Brain microvascular endothelial cell (primary cell): ENCODE data around the gene TFAP2A.

Experiments
- DNase-seq: peaks from one replicate; pipeline ENCODE4 v3.0.0-alpha.2; 2020
- H3K27ac ChIP-seq: fragments of 250-450 bp; sonication (Bioruptor Pico); 2 replicates; pipeline ENCODE4 v1.5.1; 2020; ENCODE audit warnings: mild to moderate bottlenecking, moderate library complexity
- H3K27me3 ChIP-seq: fragments of 250-450 bp; sonication (Bioruptor Pico); replicated peaks from 2 replicates; pipeline ENCODE4 v1.5.1; 2020; ENCODE audit warnings: mild to moderate bottlenecking
- H3K36me3 ChIP-seq: fragments of 250-450 bp; sonication (Bioruptor Pico); replicated peaks from 2 replicates; pipeline ENCODE4 v1.5.1; 2020; ENCODE audit warnings: mild to moderate bottlenecking
- H3K4me3 ChIP-seq: 2 replicates; pipeline ENCODE4 v1.5.1; 2011; ENCODE audit warnings: low read depth, mild to moderate bottlenecking, control low read depth, low read length, moderate library complexity
- in situ Hi-C: cut with HindIII; loops from 2 replicates; pipeline ENCODE4 v1.10.0; 2017; ENCODE audit warnings: low sequenced_read_pairs, low pct_ligation_motif_present
- TF ChIP-seq, protein P1 (sequence below): IDR thresholded peaks from 2 replicates; pipeline ENCODE4 v1.5.1; 2011; ENCODE audit warnings: low read depth, mild to moderate bottlenecking, moderate library complexity, low read length, control low read depth, inconsistent platforms; ENCODE audit errors: missing control alignments

Gene TFAP2A

DNA sequence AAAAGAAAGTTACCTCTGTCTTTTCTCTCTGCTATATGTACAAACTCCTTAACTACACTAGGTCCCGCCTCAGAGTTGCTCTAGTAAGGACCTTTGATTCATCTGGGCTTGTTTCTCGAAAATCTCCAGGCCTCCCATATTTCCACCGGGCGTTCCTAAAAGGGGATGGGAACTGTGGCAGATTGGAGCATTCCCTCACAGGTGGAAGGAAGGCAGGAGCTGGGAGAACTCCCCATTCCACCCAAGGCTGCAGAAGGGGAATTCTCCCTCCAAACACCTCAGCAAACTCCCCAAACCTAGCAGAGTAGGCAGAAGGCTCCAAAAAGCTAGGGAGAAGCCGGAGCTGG, 1.6 kb upstream of the TFAP2A start:
- H3K27me3 ChIP-seq = peaks cover 88% of the 10 kb centered on the region
- in situ Hi-C loops = no loop called here

DNA sequence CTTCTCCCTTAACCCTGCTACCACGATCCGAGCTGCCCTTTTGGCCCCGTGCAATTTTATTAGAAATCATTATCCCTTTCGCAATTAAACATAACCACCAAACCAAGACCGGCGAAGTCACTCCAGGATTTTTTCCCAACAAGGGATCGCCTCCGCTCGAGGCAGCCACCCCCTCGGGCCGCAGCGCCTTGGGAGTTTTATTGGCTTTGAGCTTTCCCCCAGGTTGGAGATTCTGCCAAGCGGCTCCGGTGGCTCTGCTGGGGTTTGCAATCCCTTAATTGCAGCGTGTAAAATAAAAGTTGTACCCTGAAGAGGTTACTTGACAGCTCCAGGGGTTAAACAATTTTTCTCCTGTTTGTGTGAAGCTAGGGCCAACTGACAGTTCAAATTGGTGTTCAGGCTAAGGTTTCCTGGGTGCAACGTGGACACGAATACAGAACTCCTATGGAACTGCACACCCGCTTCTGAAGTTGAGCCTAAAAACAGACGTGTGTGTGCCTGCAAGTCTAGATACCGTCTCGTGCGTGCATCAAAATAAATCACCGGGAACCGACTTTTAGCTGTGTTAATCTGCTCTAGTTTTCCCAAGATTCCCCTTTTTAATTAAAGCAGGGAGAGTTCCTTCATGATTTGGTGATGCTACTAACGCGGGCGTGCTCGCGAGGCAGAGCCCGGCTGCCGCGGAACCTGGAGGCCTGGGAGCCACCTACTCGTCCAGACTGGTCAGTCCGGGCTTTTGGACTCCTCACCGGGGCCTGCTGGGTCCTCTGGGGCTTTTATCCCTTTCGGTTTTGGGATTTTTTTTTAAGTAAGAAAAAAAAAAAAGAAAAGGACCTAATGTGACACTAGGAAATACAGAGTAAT, 975 bp upstream of the TFAP2A start:
- DNase-seq = no peak
- Histone ChIP-seq H3K27ac (no peak overlapping the region), H3K36me3 (no peaks in the 10 kb centered on the region), H3K27me3 (peaks cover 87% of the 10 kb centered on the region), H3K4me3 (no peak overlapping the region)
- TF ChIP-seq, protein P1, sequence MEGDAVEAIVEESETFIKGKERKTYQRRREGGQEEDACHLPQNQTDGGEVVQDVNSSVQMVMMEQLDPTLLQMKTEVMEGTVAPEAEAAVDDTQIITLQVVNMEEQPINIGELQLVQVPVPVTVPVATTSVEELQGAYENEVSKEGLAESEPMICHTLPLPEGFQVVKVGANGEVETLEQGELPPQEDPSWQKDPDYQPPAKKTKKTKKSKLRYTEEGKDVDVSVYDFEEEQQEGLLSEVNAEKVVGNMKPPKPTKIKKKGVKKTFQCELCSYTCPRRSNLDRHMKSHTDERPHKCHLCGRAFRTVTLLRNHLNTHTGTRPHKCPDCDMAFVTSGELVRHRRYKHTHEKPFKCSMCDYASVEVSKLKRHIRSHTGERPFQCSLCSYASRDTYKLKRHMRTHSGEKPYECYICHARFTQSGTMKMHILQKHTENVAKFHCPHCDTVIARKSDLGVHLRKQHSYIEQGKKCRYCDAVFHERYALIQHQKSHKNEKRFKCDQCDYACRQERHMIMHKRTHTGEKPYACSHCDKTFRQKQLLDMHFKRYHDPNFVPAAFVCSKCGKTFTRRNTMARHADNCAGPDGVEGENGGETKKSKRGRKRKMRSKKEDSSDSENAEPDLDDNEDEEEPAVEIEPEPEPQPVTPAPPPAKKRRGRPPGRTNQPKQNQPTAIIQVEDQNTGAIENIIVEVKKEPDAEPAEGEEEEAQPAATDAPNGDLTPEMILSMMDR = no peak
- in situ Hi-C loops = no loop called here

More for the DNA sequence above, 1.6 kb upstream of the TFAP2A start:
- TF ChIP-seq, protein P1 = no peak
- no peak for DNase-seq
- Histone ChIP-seq H3K36me3 (no peaks in the 10 kb centered on the region), H3K27ac (no peak overlapping the region), H3K4me3 (no peak overlapping the region)

DNA sequence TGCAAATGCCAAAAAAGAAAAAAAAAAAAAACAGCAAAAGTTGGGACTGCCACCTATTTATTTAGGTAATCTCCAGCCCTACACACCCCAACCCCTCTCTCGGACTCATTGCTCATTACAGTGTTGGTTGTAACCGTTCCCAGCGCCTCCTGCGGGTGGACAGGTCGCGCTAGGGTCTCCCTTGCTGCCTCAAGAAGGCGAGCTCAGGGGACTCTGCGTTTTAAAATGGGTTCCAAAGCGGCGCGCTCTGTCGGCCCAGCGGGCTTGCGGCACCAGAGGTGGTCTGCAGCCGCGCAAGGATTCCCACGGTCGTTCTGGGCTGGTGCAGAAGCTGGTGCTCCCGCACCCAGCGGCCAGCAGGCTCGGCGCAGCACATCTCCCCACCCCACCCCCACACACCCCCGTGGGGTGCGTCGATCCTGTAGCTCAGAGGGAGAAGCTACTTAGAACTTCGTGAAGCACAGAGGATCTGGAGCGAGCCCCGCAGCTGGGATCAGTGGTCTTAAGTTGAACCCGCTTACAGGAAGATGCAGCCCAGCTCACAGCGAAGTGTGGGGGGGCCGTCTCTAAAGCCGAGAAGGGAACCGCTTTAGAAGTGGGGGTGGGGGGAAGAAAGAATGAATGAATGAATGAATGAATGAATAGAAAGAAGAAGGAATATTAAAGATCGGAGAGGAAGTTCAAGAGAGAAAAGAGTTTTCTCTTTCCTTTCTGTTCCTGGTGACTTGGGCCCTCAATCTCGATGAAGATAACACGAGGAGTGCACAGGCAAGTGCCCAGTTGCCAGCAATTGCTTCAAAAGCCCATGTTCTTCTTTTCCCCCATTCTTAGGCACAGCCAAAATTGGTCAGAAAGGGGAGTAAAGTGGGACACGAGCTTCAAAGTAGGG, 780 bp downstream of the TFAP2A start:
- in situ Hi-C loops = no loop called here
- H3K4me3 ChIP-seq = peak overlapping the region; percentile 66
- DNase-seq = no peak
- H3K36me3 ChIP-seq = no peaks in the 10 kb centered on the region
- peaks cover 77% of the 10 kb centered on the region for H3K27me3 ChIP-seq
- no peak overlapping the region for H3K27ac ChIP-seq
- TF ChIP-seq, protein P1 = peak; percentile 50

DNA sequence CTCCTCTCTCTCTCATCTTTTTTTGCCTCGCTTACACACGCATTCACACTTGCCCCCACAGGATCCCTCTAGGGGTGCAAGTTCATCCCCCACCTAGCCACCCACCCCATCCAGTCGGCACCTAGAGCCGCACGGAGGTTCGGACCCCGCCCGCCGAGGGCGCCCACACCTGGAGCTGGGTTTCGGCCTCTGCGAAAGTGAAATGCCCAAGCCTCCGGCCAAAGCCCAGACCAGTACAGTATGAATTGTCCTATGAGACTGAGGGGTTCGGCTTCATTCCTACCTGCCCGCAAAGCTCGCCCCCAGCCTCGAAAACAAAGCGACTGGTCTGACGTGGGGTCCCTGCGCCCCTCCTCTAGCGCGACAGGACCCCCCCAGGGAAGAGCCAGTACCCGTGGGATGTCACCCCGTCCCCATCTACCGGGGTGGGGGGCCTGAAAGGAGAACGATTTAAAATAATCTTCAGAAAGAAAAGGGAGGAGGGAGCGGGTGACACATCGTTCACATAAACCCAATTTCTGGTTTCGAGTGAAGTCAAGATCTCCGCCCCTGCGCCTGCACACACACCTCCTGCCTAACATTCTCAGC, 1.5 kb downstream of the TFAP2A start:
- no peaks in the 10 kb centered on the region for H3K36me3 ChIP-seq
- TF ChIP-seq, protein P1 = no peak
- no peak overlapping the region for H3K27ac ChIP-seq
- H3K27me3 ChIP-seq = peaks cover 75% of the 10 kb centered on the region
- in situ Hi-C loops = no loop called here
- DNase-seq = no peak
- H3K4me3 ChIP-seq = peak overlapping the region; percentile 66

DNA sequence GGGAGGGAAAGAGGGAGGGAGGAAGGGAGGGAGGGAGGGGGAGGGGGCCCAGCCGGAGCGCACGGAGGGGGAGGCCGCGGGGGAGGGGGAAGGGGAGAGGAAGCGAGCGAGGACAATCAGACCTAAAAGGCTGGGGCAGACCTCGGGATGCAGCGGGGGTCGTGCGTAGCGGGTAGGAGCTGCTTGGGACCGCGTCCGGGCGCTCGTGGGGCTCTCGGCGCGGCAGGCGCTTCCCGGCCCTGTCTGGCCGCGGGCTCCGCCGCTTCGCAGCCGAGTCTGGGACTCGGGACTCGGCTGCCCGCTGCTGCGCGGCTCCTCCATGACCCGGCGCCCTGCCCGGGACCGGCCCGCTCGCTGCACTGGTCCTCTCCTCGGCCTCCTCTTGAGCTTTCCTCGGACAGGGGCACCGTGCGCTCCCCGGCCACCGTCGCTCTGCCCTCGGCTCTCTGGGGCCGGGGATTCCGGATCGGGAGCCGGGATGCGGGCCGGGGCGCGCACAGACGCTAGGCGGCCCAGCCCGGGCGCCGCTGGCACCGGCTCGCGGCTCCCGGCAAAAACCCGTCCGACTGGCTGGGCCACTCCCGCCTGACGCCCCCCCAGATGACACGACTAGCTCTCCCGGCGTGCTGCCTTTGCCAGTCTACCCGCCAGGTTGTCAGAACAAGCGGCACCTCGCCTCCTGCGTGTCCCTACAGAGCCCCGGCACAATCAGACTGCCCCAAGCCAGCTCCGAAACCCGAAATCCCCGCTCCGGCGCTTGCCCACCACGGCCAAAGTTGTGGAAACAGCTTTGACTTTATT, 2.2 kb downstream of the TFAP2A start:
- H3K27ac ChIP-seq = no peak overlapping the region

More for the DNA sequence above, 2.2 kb downstream of the TFAP2A start:
- no peaks in the 10 kb centered on the region for H3K36me3 ChIP-seq
- no peak for DNase-seq
- peak overlapping the region; percentile 66 for H3K4me3 ChIP-seq
- in situ Hi-C loops = no loop called here
- TF ChIP-seq, protein P1 = no peak
- peaks cover 72% of the 10 kb centered on the region for H3K27me3 ChIP-seq
